ENCODE results near the gene ABHD14A. TPM values are rescaled to one million over a fixed set of nuclear protein-coding genes. Genes with fewer than 3 reads are reported as not detected.

Gene ABHD14A
- total and polyA plus RNA-seq, 2 of the 4 experiments (the other 2 are of a cell fraction), result 3.4 to 10.0 TPM

GRCh38 chr3:52021489-52022268 lies 46.8 kb downstream of the ABHD14A start (continued):
- TF ChIP-seq, protein P1, sequence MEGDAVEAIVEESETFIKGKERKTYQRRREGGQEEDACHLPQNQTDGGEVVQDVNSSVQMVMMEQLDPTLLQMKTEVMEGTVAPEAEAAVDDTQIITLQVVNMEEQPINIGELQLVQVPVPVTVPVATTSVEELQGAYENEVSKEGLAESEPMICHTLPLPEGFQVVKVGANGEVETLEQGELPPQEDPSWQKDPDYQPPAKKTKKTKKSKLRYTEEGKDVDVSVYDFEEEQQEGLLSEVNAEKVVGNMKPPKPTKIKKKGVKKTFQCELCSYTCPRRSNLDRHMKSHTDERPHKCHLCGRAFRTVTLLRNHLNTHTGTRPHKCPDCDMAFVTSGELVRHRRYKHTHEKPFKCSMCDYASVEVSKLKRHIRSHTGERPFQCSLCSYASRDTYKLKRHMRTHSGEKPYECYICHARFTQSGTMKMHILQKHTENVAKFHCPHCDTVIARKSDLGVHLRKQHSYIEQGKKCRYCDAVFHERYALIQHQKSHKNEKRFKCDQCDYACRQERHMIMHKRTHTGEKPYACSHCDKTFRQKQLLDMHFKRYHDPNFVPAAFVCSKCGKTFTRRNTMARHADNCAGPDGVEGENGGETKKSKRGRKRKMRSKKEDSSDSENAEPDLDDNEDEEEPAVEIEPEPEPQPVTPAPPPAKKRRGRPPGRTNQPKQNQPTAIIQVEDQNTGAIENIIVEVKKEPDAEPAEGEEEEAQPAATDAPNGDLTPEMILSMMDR (conservative IDR thresholded peaks at IDR 0.05; ENCODE audit: low read depth, low read length), result no peak
